Cardiac fibroblast (primary cell): Measurements from ENCODE around the gene RXFP1.
A peak's percentile ranks its signal among the peaks of the same experiment; 100 is the strongest.

Experiments used
- DNase-seq, 2 donors: peaks; one replicate each; pipeline versions ENCODE4 v3.0.0 to v3.0.0-alpha.2; 2010; ENCODE audit warnings: low read depth in 2 of 2
- H3K4me3 ChIP-seq, 2 donors: replicated peaks in 1 of 2; 1 replicate in 1 of 2; 2 replicates in 1 of 2; pipeline ENCODE4 v1.5.1; 2011; ENCODE audit warnings: low read depth in 2 of 2, low read length in 2 of 2, mild to moderate bottlenecking in 2 of 2, moderate library complexity in 1 of 2
- CTCF ChIP-seq: IDR thresholded peaks from one replicate; pipeline ENCODE4 v1.5.1; 2011; ENCODE audit warnings: low read depth, mild to moderate bottlenecking, low read length, inconsistent platforms

Gene RXFP1

GRCh38 chr4:158621729-158622128, 100.0 kb downstream of the RXFP1 start:
- TF ChIP-seq CTCF = no peak
- no peak for DNase-seq
- no peak overlapping the region for H3K4me3 ChIP-seq

DNA sequence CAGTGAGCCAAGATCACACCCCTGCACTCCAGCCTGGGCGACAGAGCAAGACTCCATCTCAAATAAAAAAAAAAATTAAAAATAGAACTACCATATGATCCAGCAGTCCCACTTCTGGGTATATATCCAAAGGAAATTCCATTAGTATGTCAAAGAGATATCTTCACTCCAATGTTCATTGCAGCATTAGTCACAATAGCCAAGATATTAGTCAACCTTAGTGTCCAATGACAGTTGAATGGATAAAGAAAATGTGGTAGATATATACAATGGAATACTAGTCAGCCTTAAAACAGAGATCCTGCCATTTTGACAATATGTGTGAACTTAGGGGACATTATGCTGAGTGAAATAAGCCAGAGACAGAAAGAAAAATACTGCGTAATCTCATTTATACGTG, 100.6 kb downstream of the RXFP1 start:
- no peak for TF ChIP-seq CTCF
- H3K4me3 ChIP-seq = no peak overlapping the region
- DNase-seq = peak; percentile 9 to 66

DNA sequence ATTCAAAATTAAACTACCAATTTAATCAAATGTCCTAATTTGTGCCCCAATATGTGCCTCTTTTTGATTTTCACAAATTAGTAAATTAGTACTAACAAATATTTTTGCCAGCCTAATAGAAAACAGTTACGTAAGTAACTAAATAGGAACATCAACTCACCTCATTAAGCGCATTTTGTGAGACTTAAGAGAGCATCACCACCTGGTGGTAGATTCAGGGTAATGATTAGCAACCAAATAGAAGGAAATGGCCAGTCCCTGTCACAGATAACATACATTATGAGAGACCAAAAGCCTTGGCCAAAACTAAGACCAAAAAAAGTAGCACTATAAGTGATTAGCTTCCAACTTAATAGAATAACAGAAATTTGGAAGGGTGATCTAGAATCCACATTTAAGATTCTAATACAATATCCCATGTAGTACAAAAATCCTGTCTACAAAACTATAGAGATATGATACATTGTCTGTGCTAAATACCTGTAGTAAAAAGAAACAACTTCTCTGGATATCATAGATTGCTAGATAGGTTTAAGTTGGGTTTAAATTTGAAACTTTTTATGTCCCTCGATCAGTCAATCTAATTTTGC, 103.3 kb downstream of the RXFP1 start:
- H3K4me3 ChIP-seq = no peak overlapping the region
- TF ChIP-seq CTCF = peak; percentile 65
- peak; percentile 81 to 88 for DNase-seq

- no peak overlapping the region for H3K4me3 ChIP-seq
- no peak for DNase-seq
- TF ChIP-seq CTCF = no peak
These were observed 103.9 kb downstream of the RXFP1 start for GRCh38 chr4:158625544-158625943.

DNA sequence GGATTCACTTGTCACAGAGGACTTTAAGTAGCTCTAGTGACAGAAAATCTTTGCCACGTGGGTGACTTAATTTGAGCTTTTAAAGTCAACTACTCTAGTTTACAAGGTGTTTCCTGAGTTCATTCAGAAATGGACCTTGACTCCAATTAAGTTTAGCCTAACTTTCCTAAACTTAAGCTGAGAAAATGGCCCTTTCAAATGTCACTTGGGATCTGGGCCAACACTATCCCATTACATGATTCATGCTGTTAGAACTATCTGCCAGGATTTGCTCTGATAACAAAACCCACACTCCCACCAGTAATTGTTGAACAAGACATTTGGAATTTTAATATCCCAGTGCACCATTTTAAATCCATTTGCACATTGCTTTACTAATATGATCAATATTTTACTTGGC, 109.2 kb downstream of the RXFP1 start:
- no peak for TF ChIP-seq CTCF
- DNase-seq = peak; percentile 48 to 66
- no peak overlapping the region for H3K4me3 ChIP-seq

DNA sequence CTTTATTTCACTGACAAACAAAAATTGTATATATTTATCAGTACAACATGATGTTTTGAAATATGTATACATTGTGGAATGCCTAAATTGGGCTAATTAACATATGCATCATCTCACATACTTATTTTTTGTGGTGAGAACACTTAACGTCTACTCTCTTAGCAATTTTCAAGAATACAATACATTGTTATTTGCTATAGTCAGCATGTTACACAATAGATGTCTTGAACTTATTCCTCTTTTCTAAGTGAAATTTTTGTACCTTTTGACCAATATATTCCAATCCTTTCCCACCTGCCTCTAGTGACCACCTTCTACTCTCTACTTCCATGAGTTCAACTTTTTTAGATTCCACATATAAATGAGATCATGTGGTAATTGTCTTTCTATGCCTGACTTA, 114.9 kb downstream of the RXFP1 start:
- DNase-seq = no peak
- no peak overlapping the region for H3K4me3 ChIP-seq
- no peak for TF ChIP-seq CTCF

- no peak for TF ChIP-seq CTCF
- no peak for DNase-seq
These were observed 122.7 kb downstream of the RXFP1 start for GRCh38 chr4:158644356-158644755.

More at GRCh38 chr4:158644356-158644755, 122.7 kb downstream of the RXFP1 start:
- no peak overlapping the region for H3K4me3 ChIP-seq
